ENCODE results near the gene TTYH3. TPM values are rescaled to one million over a fixed set of nuclear protein-coding genes. Genes with fewer than 3 reads are reported as not detected.

Gene TTYH3
- total RNA-seq, 1 experiment from 2014 or later: 114 TPM

DNA sequence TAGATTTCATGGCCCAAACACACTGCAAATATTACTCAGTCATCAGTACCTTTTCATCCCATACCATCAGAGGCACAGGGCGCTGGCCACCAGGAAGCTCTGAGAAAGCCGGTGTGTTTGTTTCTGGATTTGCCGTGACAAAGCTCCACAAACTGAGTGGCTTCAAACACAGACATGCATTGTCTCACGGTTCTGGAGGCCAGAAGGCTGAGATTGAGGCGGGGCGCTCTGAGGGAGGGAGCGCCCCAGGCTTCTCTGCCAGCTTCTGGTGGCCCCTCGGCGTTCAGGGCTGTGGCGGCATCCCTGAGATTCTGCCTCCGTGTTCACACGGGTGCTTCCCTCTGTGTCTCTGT lies 3.7 kb upstream of the TTYH3 start:
- Histone ChIP-seq H3K27ac (no peak overlapping the region), H3K9me2 (ENCODE audit: insufficient read depth) (no peaks in the 10 kb centered on the region), H3K79me2 (ENCODE audit: low read depth) (peaks cover 10% of the 10 kb centered on the region; the same call in 1 of the 2 replicates), H2AFZ (no peak overlapping the region), H4K20me1 (ENCODE audit: insufficient read depth) (no peaks in the 10 kb centered on the region), H3K4me2 (no peak overlapping the region), H3K4me3 (no peak overlapping the region), H3K4me1 (replicated peaks; ENCODE audit: insufficient read depth) (peaks cover 12% of the 10 kb centered on the region), H3K27me3 (ENCODE audit: insufficient read depth, low read depth) (no peaks in the 10 kb centered on the region), H3K9me3 (ENCODE audit: insufficient read depth, low read depth) (no peaks in the 10 kb centered on the region), H3F3A (ENCODE audit: insufficient read depth, low read depth) (peaks cover 29% of the 10 kb centered on the region; the same call in 1 of the 2 replicates), H3K36me3 (ENCODE audit: low read depth) (no peaks in the 10 kb centered on the region)
- peak in 1 of 2 experiments; percentile 20 for DNase-seq
- TF ChIP-seq, protein P1, sequence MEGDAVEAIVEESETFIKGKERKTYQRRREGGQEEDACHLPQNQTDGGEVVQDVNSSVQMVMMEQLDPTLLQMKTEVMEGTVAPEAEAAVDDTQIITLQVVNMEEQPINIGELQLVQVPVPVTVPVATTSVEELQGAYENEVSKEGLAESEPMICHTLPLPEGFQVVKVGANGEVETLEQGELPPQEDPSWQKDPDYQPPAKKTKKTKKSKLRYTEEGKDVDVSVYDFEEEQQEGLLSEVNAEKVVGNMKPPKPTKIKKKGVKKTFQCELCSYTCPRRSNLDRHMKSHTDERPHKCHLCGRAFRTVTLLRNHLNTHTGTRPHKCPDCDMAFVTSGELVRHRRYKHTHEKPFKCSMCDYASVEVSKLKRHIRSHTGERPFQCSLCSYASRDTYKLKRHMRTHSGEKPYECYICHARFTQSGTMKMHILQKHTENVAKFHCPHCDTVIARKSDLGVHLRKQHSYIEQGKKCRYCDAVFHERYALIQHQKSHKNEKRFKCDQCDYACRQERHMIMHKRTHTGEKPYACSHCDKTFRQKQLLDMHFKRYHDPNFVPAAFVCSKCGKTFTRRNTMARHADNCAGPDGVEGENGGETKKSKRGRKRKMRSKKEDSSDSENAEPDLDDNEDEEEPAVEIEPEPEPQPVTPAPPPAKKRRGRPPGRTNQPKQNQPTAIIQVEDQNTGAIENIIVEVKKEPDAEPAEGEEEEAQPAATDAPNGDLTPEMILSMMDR (conservative IDR thresholded peaks at IDR 0.05): no peak
- TF ChIP-seq EZH2 (IDR thresholded peaks at IDR 0.05; ENCODE audit: low read depth): no peak
- no TSS peak for BruUV-seq (replicated peaks)
- POLR2A ChIA-PET (ENCODE audit: unreplicated experiment): no interaction called here
- CTCF ChIA-PET: interaction anchor here (0.5 to 0.7 kb wide), 3 partner anchors 98 to 1116 kb away, joined by 3 to 10 read pairs (median 5); no protein-coding TSS in a partner anchor
- intact Hi-C loops (cut with micrococcal nuclease; ENCODE audit: unreplicated experiment): no loop called here

- H3K27me3 ChIP-seq (ENCODE audit: insufficient read depth, low read depth): no peaks in the 10 kb centered on the region
- intact Hi-C loops (cut with micrococcal nuclease; ENCODE audit: unreplicated experiment): no loop called here
- no TSS peak for BruUV-seq (replicated peaks)
- H4K20me1 ChIP-seq (ENCODE audit: insufficient read depth): no peaks in the 10 kb centered on the region
- no peak overlapping the region for H3K4me2 ChIP-seq
- ChIA-PET POLR2A (ENCODE audit: unreplicated experiment) (interaction anchor here (0.6 kb wide), 1 partner anchor 20 kb away, joined by 4 read pairs; no protein-coding TSS in a partner anchor), CTCF (interaction anchor here (0.6 kb wide), 1 partner anchor 39 kb away, joined by 13 read pairs; no protein-coding TSS in a partner anchor)
- no peak overlapping the region for H2AFZ ChIP-seq
- no peak for DNase-seq
- H3K4me3 ChIP-seq: no peak overlapping the region
- peaks cover 20% of the 10 kb centered on the region for H3K4me1 ChIP-seq (replicated peaks; ENCODE audit: insufficient read depth)
- H3F3A ChIP-seq (ENCODE audit: insufficient read depth, low read depth): peaks cover 36% of the 10 kb centered on the region
- H3K36me3 ChIP-seq (ENCODE audit: low read depth): no peaks in the 10 kb centered on the region
- no peaks in the 10 kb centered on the region for H3K9me2 ChIP-seq (ENCODE audit: insufficient read depth)
- peaks cover 10% of the 10 kb centered on the region; the same call in 1 of the 2 replicates for H3K79me2 ChIP-seq (ENCODE audit: low read depth)
- TF ChIP-seq, protein P1 (conservative IDR thresholded peaks at IDR 0.05): no peak
- TF ChIP-seq EZH2 (IDR thresholded peaks at IDR 0.05; ENCODE audit: low read depth): no peak
- H3K27ac ChIP-seq: no peak overlapping the region
- H3K9me3 ChIP-seq (ENCODE audit: insufficient read depth, low read depth): no peaks in the 10 kb centered on the region
These were observed 2.9 kb upstream of the TTYH3 start for GRCh38 chr7:2628891-2629290.

DNA sequence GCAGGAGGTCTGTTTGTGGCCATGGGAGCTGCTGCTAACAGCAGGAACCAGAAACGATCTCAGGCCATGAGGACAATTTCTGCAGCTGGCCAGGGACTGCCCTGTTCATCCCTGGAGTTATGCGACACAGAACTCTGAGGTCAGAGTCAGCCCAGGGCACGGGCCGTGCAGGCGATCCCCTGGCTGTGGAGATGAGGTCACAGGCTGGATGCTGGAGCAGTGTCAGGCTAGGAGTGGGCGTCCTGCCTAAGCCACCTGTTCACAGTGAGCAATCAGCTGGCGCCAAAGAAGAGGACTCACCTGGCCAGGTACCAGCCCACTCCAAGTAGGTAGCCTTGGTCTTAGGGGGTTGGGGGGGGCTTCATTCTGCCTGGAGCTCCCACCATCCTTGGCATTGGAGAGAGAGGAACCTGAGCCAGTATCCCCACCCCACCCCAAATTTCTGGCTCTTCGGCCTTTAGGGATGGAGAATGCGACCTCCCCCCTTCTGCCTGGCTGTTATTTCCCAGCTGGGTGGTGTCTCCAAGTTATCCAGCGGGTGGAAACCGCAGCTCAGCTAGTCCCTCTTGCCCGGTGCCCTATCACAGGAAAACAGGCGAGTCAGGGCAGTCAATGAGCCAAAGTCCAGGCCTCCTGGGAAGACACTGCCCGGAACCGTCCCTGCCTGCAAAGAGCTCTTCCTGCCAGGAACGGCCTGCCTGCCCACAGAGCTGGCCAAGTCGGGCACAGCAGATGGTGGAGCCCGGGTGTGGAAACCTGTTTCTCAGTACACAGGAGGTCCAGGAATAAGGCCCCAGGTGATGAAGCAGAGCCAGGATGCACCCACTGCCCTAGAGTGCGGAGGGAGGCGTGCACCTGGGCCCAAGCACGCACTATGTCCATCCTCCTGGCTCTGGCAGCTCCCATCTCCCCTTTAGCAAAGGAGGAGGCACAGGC lies 1.8 kb upstream of the TTYH3 start:
- Histone ChIP-seq H4K20me1 (ENCODE audit: insufficient read depth) (peaks cover 8% of the 10 kb centered on the region), H3K4me2 (no peak overlapping the region), H3K79me2 (ENCODE audit: low read depth) (peaks cover 19% of the 10 kb centered on the region), H3K9me2 (ENCODE audit: insufficient read depth) (no peaks in the 10 kb centered on the region), H3K27ac (no peak overlapping the region), H2AFZ (no peak overlapping the region), H3K4me3 (no peak overlapping the region), H3K27me3 (ENCODE audit: insufficient read depth, low read depth) (no peaks in the 10 kb centered on the region), H3K9me3 (ENCODE audit: insufficient read depth, low read depth) (no peaks in the 10 kb centered on the region), H3F3A (ENCODE audit: insufficient read depth, low read depth) (peaks cover 34% of the 10 kb centered on the region), H3K4me1 (replicated peaks; ENCODE audit: insufficient read depth) (peaks cover 22% of the 10 kb centered on the region), H3K36me3 (ENCODE audit: low read depth) (no peaks in the 10 kb centered on the region)
- intact Hi-C loops (cut with micrococcal nuclease; ENCODE audit: unreplicated experiment): loop anchor here (2.0 kb wide), 1 partner anchor 107 kb away; no protein-coding TSS in a partner anchor
- BruUV-seq (replicated peaks): no TSS peak
- TF ChIP-seq, protein P1 (conservative IDR thresholded peaks at IDR 0.05): no peak
- no peak for TF ChIP-seq EZH2 (IDR thresholded peaks at IDR 0.05; ENCODE audit: low read depth)
- ChIA-PET POLR2A (ENCODE audit: unreplicated experiment) (interaction anchor here (0.5 kb wide), 1 partner anchor 1377 kb away, joined by 5 read pairs; no protein-coding TSS in a partner anchor), CTCF (interaction anchor here (1.1 kb wide), 1 partner anchor 19 kb away, joined by 5 read pairs; no protein-coding TSS in a partner anchor)
- DNase-seq: peak in 1 of 2 experiments; percentile 44
